ENCODE data around the gene AFF4. TPM values are rescaled to one million over a fixed set of nuclear protein-coding genes. Genes with fewer than 3 reads are reported as not detected.
"Not testable (repeated sequence)": the region's sequence is repeated elsewhere in the genome, so short reads cannot be mapped to it uniquely, and the experiment has no call there.

The AFF4 gene
- total RNA-seq, 1 donor from 2014 or later: 33.1 TPM

GRCh38 chr5:132854992-132855391, 108.4 kb downstream of the AFF4 start:
- H3K27ac Mint-ChIP-seq; H3K4me1 Mint-ChIP-seq (ENCODE audit: low read depth); H3K36me3 Mint-ChIP-seq (ENCODE audit: low read depth); H3K4me3 Mint-ChIP-seq (ENCODE audit: low read depth); intact Hi-C loops (cut with micrococcal nuclease); H3K9me3 Mint-ChIP-seq; DNase-seq (ENCODE audit: low spot score): not testable (repeated sequence)
- peaks cover 17% of the 10 kb centered on the region for H3K27me3 Mint-ChIP-seq (ENCODE audit: low read depth)

DNA sequence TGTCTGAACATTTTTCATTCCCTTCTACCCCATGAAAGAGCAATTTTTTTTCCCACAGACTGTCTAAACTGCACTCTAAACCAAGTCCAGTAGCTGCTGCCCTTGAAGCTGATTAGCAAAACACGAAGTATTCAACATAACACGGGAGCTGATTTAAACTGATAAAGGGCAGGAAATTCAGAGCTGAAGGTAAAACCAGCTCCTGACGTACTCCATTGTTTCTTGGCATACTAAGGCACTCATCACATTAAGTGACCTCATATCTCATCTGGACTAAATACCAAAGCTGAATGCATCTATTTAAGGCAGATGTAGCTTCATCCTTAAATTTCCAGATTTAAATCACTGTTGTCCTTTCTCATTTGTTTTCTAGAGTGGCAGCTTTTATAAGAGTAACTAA, 109.1 kb downstream of the AFF4 start:
- Mint-ChIP-seq H3K36me3 (ENCODE audit: low read depth) (no peaks in the 10 kb centered on the region), H3K27me3 (ENCODE audit: low read depth) (peaks cover 21% of the 10 kb centered on the region), H3K9me3 (no peaks in the 10 kb centered on the region), H3K4me1 (ENCODE audit: low read depth) (peaks cover 4% of the 10 kb centered on the region), H3K4me3 (ENCODE audit: low read depth) (no peak overlapping the region), H3K27ac (no peak overlapping the region)
- DNase-seq (ENCODE audit: low spot score): no peak
- intact Hi-C loops (cut with micrococcal nuclease): no loop called here

DNA sequence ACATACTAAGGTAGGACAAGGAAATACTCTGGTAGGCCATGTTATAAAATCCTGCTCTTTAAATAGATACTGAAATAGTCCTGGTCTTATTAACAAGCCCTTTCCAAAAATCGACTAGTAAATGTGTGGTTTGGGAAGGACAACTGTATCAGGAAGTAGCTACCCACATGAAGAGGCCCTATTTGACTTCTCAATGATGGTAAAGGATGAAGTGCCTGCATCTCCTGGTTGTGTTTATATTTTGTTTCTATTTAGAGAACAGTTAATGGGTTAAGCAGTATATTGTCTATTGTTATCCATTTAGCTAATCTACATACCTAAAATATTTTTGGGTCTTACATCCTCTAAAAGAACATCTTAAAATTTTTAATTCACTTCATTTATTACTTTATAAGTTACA, 109.6 kb downstream of the AFF4 start:
- no peaks in the 10 kb centered on the region for H3K36me3 Mint-ChIP-seq (ENCODE audit: low read depth)
- no peaks in the 10 kb centered on the region for H3K9me3 Mint-ChIP-seq
- H3K27me3 Mint-ChIP-seq (ENCODE audit: low read depth): peaks cover 23% of the 10 kb centered on the region
- no peak overlapping the region for H3K27ac Mint-ChIP-seq
- DNase-seq (ENCODE audit: low spot score): no peak
- intact Hi-C loops (cut with micrococcal nuclease): no loop called here
- peaks cover 4% of the 10 kb centered on the region for H3K4me1 Mint-ChIP-seq (ENCODE audit: low read depth)
- no peak overlapping the region for H3K4me3 Mint-ChIP-seq (ENCODE audit: low read depth)

DNA sequence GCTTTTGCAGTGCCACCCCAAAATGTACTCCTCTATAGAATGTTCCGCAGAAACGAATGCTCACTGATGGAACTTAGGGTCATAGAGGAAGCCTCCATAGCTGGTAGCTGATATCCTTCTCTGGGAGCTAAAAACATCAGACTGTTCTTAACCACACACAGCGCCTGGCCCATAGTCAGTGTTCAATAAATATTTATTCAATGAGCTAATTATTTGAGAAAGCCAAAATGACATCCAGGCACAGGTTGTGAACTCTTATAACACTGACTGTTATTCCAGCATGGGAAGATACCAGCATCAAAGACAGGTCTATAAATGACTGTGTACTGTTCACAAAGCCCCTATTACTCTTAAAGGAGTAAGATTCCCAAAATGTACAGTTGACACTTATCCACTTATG, 110.1 kb downstream of the AFF4 start:
- Mint-ChIP-seq H3K4me1 (ENCODE audit: low read depth) (peaks cover 4% of the 10 kb centered on the region), H3K27me3 (ENCODE audit: low read depth) (peaks cover 23% of the 10 kb centered on the region), H3K27ac (no peak overlapping the region), H3K9me3 (no peaks in the 10 kb centered on the region), H3K4me3 (ENCODE audit: low read depth) (no peak overlapping the region), H3K36me3 (ENCODE audit: low read depth) (no peaks in the 10 kb centered on the region)
- intact Hi-C loops (cut with micrococcal nuclease): no loop called here
- DNase-seq (ENCODE audit: low spot score): no peak

DNA sequence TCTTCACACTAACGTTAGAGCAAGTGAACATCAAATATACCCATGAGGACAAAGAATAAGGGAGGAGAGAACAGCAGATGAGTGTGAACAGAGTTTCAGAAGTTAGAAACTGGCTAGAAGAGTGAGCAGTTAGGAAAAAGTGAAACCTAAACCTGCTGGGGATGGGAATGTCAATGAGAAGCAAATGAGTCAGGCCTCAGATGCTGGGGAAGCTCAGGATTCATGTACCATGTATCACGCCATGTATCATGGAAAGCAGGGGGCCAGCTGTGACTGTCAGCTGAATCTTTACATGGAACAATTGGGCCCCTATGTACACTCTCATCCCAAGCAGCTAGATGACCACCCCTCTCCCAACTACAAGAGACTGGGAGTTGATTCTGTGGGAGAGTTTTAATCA, 113.4 kb downstream of the AFF4 start:
- Mint-ChIP-seq H3K27me3 (ENCODE audit: low read depth) (peaks cover 16% of the 10 kb centered on the region), H3K36me3 (ENCODE audit: low read depth) (no peaks in the 10 kb centered on the region), H3K4me1 (ENCODE audit: low read depth) (peaks cover 4% of the 10 kb centered on the region), H3K27ac (no peak overlapping the region), H3K9me3 (no peaks in the 10 kb centered on the region), H3K4me3 (ENCODE audit: low read depth) (no peak overlapping the region)
- no peak for DNase-seq (ENCODE audit: low spot score)
- intact Hi-C loops (cut with micrococcal nuclease): no loop called here

DNA sequence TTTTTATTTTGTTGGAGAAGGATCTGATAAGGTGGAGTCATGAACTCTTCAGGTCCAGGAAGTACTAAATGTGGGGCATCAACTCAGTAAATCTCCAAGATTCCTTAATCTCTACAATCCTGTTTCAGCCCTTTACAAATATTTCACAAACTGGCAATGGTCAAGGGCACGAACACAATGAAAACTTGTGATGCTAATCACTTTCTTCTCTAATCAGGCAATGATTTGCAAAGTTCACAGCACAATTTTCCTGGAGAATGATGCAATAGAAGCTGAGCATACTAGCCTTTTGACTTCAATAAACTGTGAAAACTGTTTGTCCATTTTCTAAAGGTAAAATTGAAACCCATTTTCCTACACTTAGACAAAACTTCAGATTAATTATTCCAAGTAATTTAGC, 114.1 kb downstream of the AFF4 start:
- H3K9me3 Mint-ChIP-seq: no peaks in the 10 kb centered on the region
- DNase-seq (ENCODE audit: low spot score): no peak
- intact Hi-C loops (cut with micrococcal nuclease): no loop called here
- no peaks in the 10 kb centered on the region for H3K36me3 Mint-ChIP-seq (ENCODE audit: low read depth)
- H3K27ac Mint-ChIP-seq: no peak overlapping the region
- peaks cover 15% of the 10 kb centered on the region for H3K27me3 Mint-ChIP-seq (ENCODE audit: low read depth)
- H3K4me3 Mint-ChIP-seq (ENCODE audit: low read depth): no peak overlapping the region
- H3K4me1 Mint-ChIP-seq (ENCODE audit: low read depth): peaks cover 2% of the 10 kb centered on the region

DNA sequence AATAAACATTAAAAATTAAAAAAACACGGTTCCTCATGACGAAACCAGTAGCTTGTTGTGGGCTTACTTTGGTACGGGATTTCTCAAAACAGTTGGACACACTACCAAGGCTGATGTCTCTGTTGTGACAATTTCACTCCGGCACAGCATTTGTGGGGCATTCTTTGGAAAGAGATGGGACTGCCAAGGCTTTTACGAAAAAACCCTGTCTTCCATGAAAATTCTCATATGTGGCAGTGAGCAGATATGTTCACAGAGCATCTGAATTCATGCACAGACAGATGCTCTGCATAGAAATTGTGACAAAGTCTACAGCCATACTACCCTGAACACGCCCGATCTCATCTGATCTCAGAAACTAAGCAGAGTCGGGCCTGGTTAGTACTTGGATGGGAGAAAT, 115.2 kb downstream of the AFF4 start:
- no peak overlapping the region for H3K27ac Mint-ChIP-seq
- intact Hi-C loops (cut with micrococcal nuclease): no loop called here
- no peaks in the 10 kb centered on the region for H3K9me3 Mint-ChIP-seq
- DNase-seq (ENCODE audit: low spot score): no peak
- no peaks in the 10 kb centered on the region for H3K36me3 Mint-ChIP-seq (ENCODE audit: low read depth)
- no peak overlapping the region for H3K4me3 Mint-ChIP-seq (ENCODE audit: low read depth)
- H3K27me3 Mint-ChIP-seq (ENCODE audit: low read depth): peaks cover 13% of the 10 kb centered on the region
- H3K4me1 Mint-ChIP-seq (ENCODE audit: low read depth): no peaks in the 10 kb centered on the region

DNA sequence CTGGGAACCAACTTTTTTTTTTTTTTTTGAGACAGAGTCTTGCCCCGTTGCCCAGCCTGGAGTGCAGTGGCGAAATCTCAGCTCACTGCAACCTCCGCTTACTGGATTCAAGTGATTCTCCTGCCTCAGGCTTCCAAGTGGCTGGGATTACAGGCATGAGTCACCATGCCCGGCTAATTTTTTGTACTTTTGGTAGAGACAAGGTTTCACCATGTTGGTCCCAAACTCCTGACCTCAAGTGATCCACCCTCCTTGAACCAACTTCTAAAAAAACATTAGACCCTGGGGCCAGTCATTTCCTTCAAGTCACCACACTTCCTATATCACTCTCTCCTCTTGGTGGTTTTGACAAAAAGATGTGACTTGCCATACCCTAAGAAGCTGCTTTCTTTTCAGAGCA, 122.1 kb downstream of the AFF4 start:
- Mint-ChIP-seq H3K27ac (no peak overlapping the region), H3K4me3 (ENCODE audit: low read depth) (no peak overlapping the region), H3K4me1 (ENCODE audit: low read depth) (no peaks in the 10 kb centered on the region), H3K9me3 (no peaks in the 10 kb centered on the region), H3K36me3 (ENCODE audit: low read depth) (no peaks in the 10 kb centered on the region), H3K27me3 (ENCODE audit: low read depth) (peaks cover 5% of the 10 kb centered on the region)
- no peak for DNase-seq (ENCODE audit: low spot score)
- intact Hi-C loops (cut with micrococcal nuclease): no loop called here

DNA sequence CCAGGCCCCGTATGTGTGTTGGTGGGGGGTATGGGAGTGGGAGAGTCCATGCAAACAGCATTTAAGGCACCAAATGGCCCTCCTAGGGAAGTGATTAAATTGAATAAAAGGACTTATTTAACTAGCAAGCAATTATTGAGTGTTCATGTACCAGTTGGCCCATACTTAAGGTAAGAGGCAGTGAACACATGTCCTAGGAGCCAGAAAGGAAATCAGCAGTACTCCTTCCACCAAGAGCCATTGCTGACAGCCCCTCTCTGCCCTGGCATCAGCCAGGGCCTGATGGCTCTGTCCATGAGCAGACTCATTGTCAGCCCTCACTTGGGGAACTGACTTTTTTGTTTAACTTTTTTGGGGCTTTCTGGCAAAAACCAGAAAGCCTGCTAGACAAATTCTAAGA, 122.5 kb downstream of the AFF4 start:
- Mint-ChIP-seq H3K27me3 (ENCODE audit: low read depth) (peaks cover 5% of the 10 kb centered on the region), H3K9me3 (no peaks in the 10 kb centered on the region), H3K4me3 (ENCODE audit: low read depth) (no peak overlapping the region), H3K4me1 (ENCODE audit: low read depth) (no peaks in the 10 kb centered on the region), H3K36me3 (ENCODE audit: low read depth) (no peaks in the 10 kb centered on the region), H3K27ac (no peak overlapping the region)
- intact Hi-C loops (cut with micrococcal nuclease): no loop called here
- DNase-seq (ENCODE audit: low spot score): no peak

- H3K9me3 Mint-ChIP-seq: no peaks in the 10 kb centered on the region
- H3K4me3 Mint-ChIP-seq (ENCODE audit: low read depth): no peak overlapping the region
- no peak overlapping the region for H3K27ac Mint-ChIP-seq
- DNase-seq (ENCODE audit: low spot score): no peak
- peaks cover 5% of the 10 kb centered on the region for H3K27me3 Mint-ChIP-seq (ENCODE audit: low read depth)
- intact Hi-C loops (cut with micrococcal nuclease): no loop called here
- H3K36me3 Mint-ChIP-seq (ENCODE audit: low read depth): no peaks in the 10 kb centered on the region
- H3K4me1 Mint-ChIP-seq (ENCODE audit: low read depth): no peaks in the 10 kb centered on the region
These were observed 123.1 kb downstream of the AFF4 start for GRCh38 chr5:132840313-132840712.

- H3K4me1 Mint-ChIP-seq (ENCODE audit: low read depth): no peaks in the 10 kb centered on the region
- DNase-seq (ENCODE audit: low spot score): no peak
- no peak overlapping the region for H3K27ac Mint-ChIP-seq
- intact Hi-C loops (cut with micrococcal nuclease): no loop called here
- H3K36me3 Mint-ChIP-seq (ENCODE audit: low read depth): no peaks in the 10 kb centered on the region
- peaks cover 5% of the 10 kb centered on the region for H3K27me3 Mint-ChIP-seq (ENCODE audit: low read depth)
- no peaks in the 10 kb centered on the region for H3K9me3 Mint-ChIP-seq
- H3K4me3 Mint-ChIP-seq (ENCODE audit: low read depth): no peak overlapping the region
These were observed 123.8 kb downstream of the AFF4 start for GRCh38 chr5:132839426-132840301.

DNA sequence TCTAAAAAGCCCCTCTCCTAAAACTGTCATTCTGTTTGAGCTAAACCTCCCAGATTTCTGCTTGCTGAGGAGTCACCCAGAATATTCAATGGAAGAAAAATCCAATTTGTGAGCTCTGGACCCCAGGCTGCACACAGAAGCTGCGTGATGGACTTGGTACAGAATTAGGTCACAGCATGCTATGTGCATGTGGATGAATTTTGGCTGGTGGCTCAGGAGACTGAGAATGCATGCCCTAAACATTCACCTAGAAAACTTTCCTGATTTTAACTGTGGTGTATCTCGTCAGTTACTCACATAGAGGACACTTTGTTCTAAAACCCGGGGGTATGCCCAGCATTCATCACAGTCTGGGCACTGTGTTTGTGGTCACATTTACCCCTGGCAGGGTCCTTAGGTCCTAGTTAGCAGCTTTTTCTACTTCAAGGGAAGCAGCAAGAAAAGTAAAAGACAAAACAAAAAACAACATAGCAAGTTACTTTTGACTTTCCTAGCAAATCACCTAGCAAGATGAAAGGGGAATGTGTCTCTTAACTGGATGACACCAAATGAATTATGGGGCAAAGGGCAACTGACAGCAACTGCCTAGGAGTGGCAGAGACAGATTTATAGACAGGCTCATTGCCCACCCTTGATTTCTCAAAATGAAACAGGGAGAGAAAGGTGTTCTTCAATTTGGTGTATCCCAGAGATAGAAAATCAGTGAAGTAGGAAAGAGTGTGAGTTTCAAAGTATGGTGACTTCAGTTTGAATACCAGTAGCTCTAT, 124.7 kb downstream of the AFF4 start:
- Mint-ChIP-seq H3K4me3 (ENCODE audit: low read depth) (no peak overlapping the region), H3K27ac (no peak overlapping the region), H3K27me3 (ENCODE audit: low read depth) (peaks cover 9% of the 10 kb centered on the region), H3K9me3 (no peaks in the 10 kb centered on the region), H3K4me1 (ENCODE audit: low read depth) (no peaks in the 10 kb centered on the region), H3K36me3 (ENCODE audit: low read depth) (no peaks in the 10 kb centered on the region)
- no peak for DNase-seq (ENCODE audit: low spot score)
- intact Hi-C loops (cut with micrococcal nuclease): no loop called here

DNA sequence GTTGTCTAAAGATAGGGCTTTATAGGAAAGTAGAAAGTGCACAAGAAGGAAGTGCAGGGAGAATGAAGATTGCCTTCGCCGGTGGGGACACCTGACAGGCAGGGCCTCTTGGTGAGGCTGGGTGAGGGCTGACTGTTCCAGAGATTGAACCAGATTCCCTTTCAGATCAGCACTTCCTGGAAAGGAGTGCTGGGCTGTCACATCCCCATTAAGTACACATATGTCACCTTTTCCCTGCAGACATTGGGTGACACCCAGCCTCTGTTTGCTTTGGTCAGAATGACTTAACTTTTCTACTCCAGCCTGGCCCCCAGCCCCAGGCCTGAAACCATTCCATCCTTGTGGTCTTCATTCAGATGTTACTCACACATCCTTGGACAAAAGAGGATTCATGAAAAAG, 125.6 kb downstream of the AFF4 start:
- intact Hi-C loops (cut with micrococcal nuclease): no loop called here

More for the DNA sequence above, 125.6 kb downstream of the AFF4 start:
- Mint-ChIP-seq H3K9me3 (no peaks in the 10 kb centered on the region), H3K27ac (no peak overlapping the region), H3K4me1 (ENCODE audit: low read depth) (no peaks in the 10 kb centered on the region), H3K27me3 (ENCODE audit: low read depth) (peaks cover 14% of the 10 kb centered on the region), H3K36me3 (ENCODE audit: low read depth) (no peaks in the 10 kb centered on the region), H3K4me3 (ENCODE audit: low read depth) (no peak overlapping the region)
- DNase-seq (ENCODE audit: low spot score): no peak
